GDM1 (cell line): ENCODE data around the gene CABP2.
"Not testable (repeated sequence)": the region's sequence is repeated elsewhere in the genome, so short reads cannot be mapped to it uniquely, and the experiment has no call there.

Experiments
- DNase-seq: peaks from one replicate; lab custom pipeline; 2025; lab: John Stamatoyannopoulos, UW

CABP2 gene

GRCh38 chr11:67494371-67495233 lies 28.6 kb downstream of the CABP2 start:
- DNase-seq, result no peak

GRCh38 chr11:67493548-67494370 lies 29.5 kb downstream of the CABP2 start:
- no peak for DNase-seq

- no peak for DNase-seq
Observed at GRCh38 chr11:67492801-67493547, 30.3 kb downstream of the CABP2 start.

- DNase-seq, result no peak
Observed at GRCh38 chr11:67492069-67492727, 31.0 kb downstream of the CABP2 start.

GRCh38 chr11:67491276-67492068 lies 31.8 kb downstream of the CABP2 start:
- no peak for DNase-seq

GRCh38 chr11:67490727-67491065 lies 32.5 kb downstream of the CABP2 start:
- DNase-seq, result no peak

- DNase-seq, result no peak
Observed at GRCh38 chr11:67489885-67490726, 33.1 kb downstream of the CABP2 start.

- DNase-seq, result no peak
Observed at GRCh38 chr11:67489203-67489884, 33.9 kb downstream of the CABP2 start.

GRCh38 chr11:67486481-67487195 lies 36.6 kb downstream of the CABP2 start:
- DNase-seq, result no peak

GRCh38 chr11:67485873-67486361 lies 37.3 kb downstream of the CABP2 start:
- DNase-seq, result not testable (repeated sequence)

GRCh38 chr11:67484847-67485311 lies 38.4 kb downstream of the CABP2 start:
- no peak for DNase-seq

GRCh38 chr11:67483831-67484665 lies 39.2 kb downstream of the CABP2 start:
- DNase-seq, result no peak

GRCh38 chr11:67482827-67483798 lies 40.1 kb downstream of the CABP2 start, which contains the start of gene AIP:
TSS of gene AIP (plus strand) at chr11:67483026. CDS start at chr11:67483159, 133 bp downstream.
- DNase-seq, result peak; percentile 96

GRCh38 chr11:67482275-67482826 lies 40.9 kb downstream of the CABP2 start:
- no peak for DNase-seq

- not testable (repeated sequence) for DNase-seq
Observed at GRCh38 chr11:67477344-67478050, 45.7 kb downstream of the CABP2 start.
